Measurements from ENCODE around the gene CPLX3.
A peak's percentile ranks its signal among the peaks of the same experiment; 100 is the strongest.

GRCh38 chr15:74799856-74800558, 26.4 kb upstream of the CPLX3 start:
- TF ChIP-seq CTCF (IDR thresholded peaks at IDR 0.05) = peak; percentile 75 to 91 (median 86)
- no peak for TF ChIP-seq POLR2A (IDR thresholded peaks at IDR 0.05)

Measured in uterus (tissue), 2 donors.